ENCODE data around the gene RIOK3.

GRCh38 chr18:23531912-23532311 lies 78.8 kb downstream of the RIOK3 start:
- TF ChIP-seq CTCF (conservative IDR thresholded peaks at IDR 0.05 in 1 of 2, IDR thresholded peaks at IDR 0.05 in 1 of 2; ENCODE audit: extremely low read depth in 1 of 2, insufficient read depth in 1 of 2, low read depth in 1 of 2, low read length in 2 of 2), result no peak
- no peak for TF ChIP-seq EZH2 (IDR thresholded peaks at IDR 0.05; ENCODE audit: borderline replicate concordance, low read length)

All from mammary epithelial cell (primary cell).